ENCODE data around the gene RBMS3.
"Not testable (repeated sequence)": the region's sequence is repeated elsewhere in the genome, so short reads cannot be mapped to it uniquely, and the experiment has no call there.

Gene RBMS3

GRCh38 chr3:29373131-29373680 lies 92.3 kb downstream of the RBMS3 start:
- H3K4me2 ChIP-seq = no peak overlapping the region
- H3K27me3 ChIP-seq = no peaks in the 10 kb centered on the region
- H3K4me1 ChIP-seq = no peaks in the 10 kb centered on the region
- H3K36me3 ChIP-seq = no peaks in the 10 kb centered on the region
- TF ChIP-seq Cebpa-rat (IDR thresholded peaks at IDR 0.05) = no peak
- H3K27ac ChIP-seq = no peak overlapping the region
- no peak overlapping the region for H3K9ac ChIP-seq
- H3K4me3 ChIP-seq = no peak overlapping the region
- H4K20me1 ChIP-seq = no peaks in the 10 kb centered on the region
- H3K9me3 ChIP-seq = no peaks in the 10 kb centered on the region

- TF ChIP-seq Cebpa-rat (IDR thresholded peaks at IDR 0.05) = no peak
- no peaks in the 10 kb centered on the region for H3K27me3 ChIP-seq
- no peaks in the 10 kb centered on the region for H3K4me1 ChIP-seq
Observed at GRCh38 chr3:29374226-29374625, 93.4 kb downstream of the RBMS3 start.

GRCh38 chr3:29379097-29379496 lies 98.2 kb downstream of the RBMS3 start:
- Histone ChIP-seq H3K4me1 (peaks cover 9% of the 10 kb centered on the region; the same call in 1 of the 2 replicates), H3K4me2 (no peak overlapping the region), H3K9ac (no peak overlapping the region), H4K20me1 (no peaks in the 10 kb centered on the region), H3K9me3 (no peaks in the 10 kb centered on the region), H3K4me3 (no peak overlapping the region), H3K36me3 (no peaks in the 10 kb centered on the region), H3K27ac (no peak overlapping the region), H3K27me3 (no peaks in the 10 kb centered on the region)
- TF ChIP-seq Cebpa-rat (IDR thresholded peaks at IDR 0.05) = no peak

More at GRCh38 chr3:29374226-29374625, 93.4 kb downstream of the RBMS3 start:
- Histone ChIP-seq H3K9me3 (no peaks in the 10 kb centered on the region), H3K27ac (no peak overlapping the region), H3K4me3 (no peak overlapping the region), H3K36me3 (no peaks in the 10 kb centered on the region), H4K20me1 (no peaks in the 10 kb centered on the region), H3K4me2 (no peak overlapping the region), H3K9ac (no peak overlapping the region)

- Histone ChIP-seq H3K4me1 (peaks cover 9% of the 10 kb centered on the region; the same call in 1 of the 2 replicates), H3K9me3 (no peaks in the 10 kb centered on the region), H3K9ac (no peak overlapping the region), H3K4me3 (no peak overlapping the region), H3K4me2 (no peak overlapping the region), H3K36me3 (no peaks in the 10 kb centered on the region), H3K27me3 (no peaks in the 10 kb centered on the region), H3K27ac (no peak overlapping the region), H4K20me1 (no peaks in the 10 kb centered on the region)
- no peak for TF ChIP-seq Cebpa-rat (IDR thresholded peaks at IDR 0.05)
Observed at GRCh38 chr3:29381595-29381994, 100.7 kb downstream of the RBMS3 start.

GRCh38 chr3:29382409-29382808 lies 101.5 kb downstream of the RBMS3 start:
- no peak for TF ChIP-seq Cebpa-rat (IDR thresholded peaks at IDR 0.05)
- Histone ChIP-seq H3K27me3 (no peaks in the 10 kb centered on the region), H3K9me3 (no peaks in the 10 kb centered on the region), H3K36me3 (no peaks in the 10 kb centered on the region), H3K4me2 (no peak overlapping the region), H3K9ac (no peak overlapping the region), H3K4me3 (no peak overlapping the region), H3K4me1 (peaks cover 9% of the 10 kb centered on the region; the same call in 1 of the 2 replicates), H4K20me1 (no peaks in the 10 kb centered on the region), H3K27ac (no peak overlapping the region)

- Histone ChIP-seq H3K36me3 (no peaks in the 10 kb centered on the region), H3K27me3 (no peaks in the 10 kb centered on the region), H3K4me2 (no peak overlapping the region), H3K27ac (no peak overlapping the region), H3K9me3 (no peaks in the 10 kb centered on the region), H4K20me1 (no peaks in the 10 kb centered on the region), H3K4me3 (no peak overlapping the region), H3K4me1 (peaks cover 9% of the 10 kb centered on the region; the same call in 1 of the 2 replicates), H3K9ac (no peak overlapping the region)
- TF ChIP-seq Cebpa-rat (IDR thresholded peaks at IDR 0.05) = no peak
Observed at GRCh38 chr3:29382845-29383244, 102.0 kb downstream of the RBMS3 start.

- H3K36me3 ChIP-seq = no peaks in the 10 kb centered on the region
- no peaks in the 10 kb centered on the region for H3K9me3 ChIP-seq
- H3K9ac ChIP-seq = no peak overlapping the region
- no peak overlapping the region for H3K4me2 ChIP-seq
- H3K4me1 ChIP-seq = peaks cover 7% of the 10 kb centered on the region; the same call in 1 of the 2 replicates
- H3K4me3 ChIP-seq = no peak overlapping the region
- H3K27me3 ChIP-seq = no peaks in the 10 kb centered on the region
- H3K27ac ChIP-seq = no peak overlapping the region
- H4K20me1 ChIP-seq = no peaks in the 10 kb centered on the region
- no peak for TF ChIP-seq Cebpa-rat (IDR thresholded peaks at IDR 0.05)
Observed at GRCh38 chr3:29384640-29385039, 103.8 kb downstream of the RBMS3 start.

GRCh38 chr3:29385046-29385830 lies 104.4 kb downstream of the RBMS3 start:
- Histone ChIP-seq H3K9me3 (no peaks in the 10 kb centered on the region), H3K4me1 (peaks cover 1% of the 10 kb centered on the region; the same call in 1 of the 2 replicates), H3K36me3 (no peaks in the 10 kb centered on the region), H4K20me1 (no peaks in the 10 kb centered on the region), H3K4me2 (no peak overlapping the region), H3K27ac (no peak overlapping the region), H3K4me3 (no peak overlapping the region), H3K27me3 (no peaks in the 10 kb centered on the region), H3K9ac (no peak overlapping the region)
- TF ChIP-seq Cebpa-rat (IDR thresholded peaks at IDR 0.05) = no peak

- H3K27ac ChIP-seq = no peak overlapping the region
- TF ChIP-seq Cebpa-rat (IDR thresholded peaks at IDR 0.05) = no peak
- H3K4me1 ChIP-seq = no peaks in the 10 kb centered on the region
- H3K9ac ChIP-seq = no peak overlapping the region
- H3K36me3 ChIP-seq = no peaks in the 10 kb centered on the region
- H3K4me2 ChIP-seq = no peak overlapping the region
- H3K4me3 ChIP-seq = no peak overlapping the region
- no peaks in the 10 kb centered on the region for H4K20me1 ChIP-seq
- no peaks in the 10 kb centered on the region for H3K27me3 ChIP-seq
- H3K9me3 ChIP-seq = peaks cover 7% of the 10 kb centered on the region; the same call in 1 of the 2 replicates
Observed at GRCh38 chr3:29389362-29389761, 108.5 kb downstream of the RBMS3 start.

GRCh38 chr3:29392625-29393388 lies 111.9 kb downstream of the RBMS3 start:
- H3K9ac ChIP-seq = no peak overlapping the region
- H3K27me3 ChIP-seq = no peaks in the 10 kb centered on the region
- no peak overlapping the region for H3K4me2 ChIP-seq
- H3K4me1 ChIP-seq = no peaks in the 10 kb centered on the region
- TF ChIP-seq Cebpa-rat (IDR thresholded peaks at IDR 0.05) = no peak
- no peak overlapping the region for H3K4me3 ChIP-seq
- no peaks in the 10 kb centered on the region for H4K20me1 ChIP-seq
- peaks cover 7% of the 10 kb centered on the region; the same call in 1 of the 2 replicates for H3K9me3 ChIP-seq
- no peaks in the 10 kb centered on the region for H3K36me3 ChIP-seq
- no peak overlapping the region for H3K27ac ChIP-seq

- not testable (repeated sequence) for H4K20me1 ChIP-seq, H3K36me3 ChIP-seq, H3K9me3 ChIP-seq
Observed at GRCh38 chr3:29393946-29394345, 113.1 kb downstream of the RBMS3 start.

More at GRCh38 chr3:29393946-29394345, 113.1 kb downstream of the RBMS3 start:
- not testable (repeated sequence) for H3K4me1 ChIP-seq, H3K4me3 ChIP-seq, H3K27ac ChIP-seq, H3K27me3 ChIP-seq, H3K9ac ChIP-seq, H3K4me2 ChIP-seq

Data from BLaER1 (cell line).